Astrocyte of the cerebellum (primary cell): ENCODE measurements around the gene LNX2.

Source experiments
- DNase-seq: peaks from one replicate; pipeline ENCODE4 v3.0.0-alpha.2; 2011; ENCODE audit warnings: low read depth
- H3K4me3 ChIP-seq: 2 replicates; pipeline ENCODE4 v1.5.1; 2011; ENCODE audit warnings: mild to moderate bottlenecking, low read depth, low read length, moderate library complexity
- CTCF ChIP-seq: IDR thresholded peaks from 2 replicates; pipeline ENCODE4 v1.5.1; 2012; ENCODE audit warnings: low read length, low read depth, moderate library complexity, mild to moderate bottlenecking; ENCODE audit errors: missing control alignments
- in situ Hi-C: cut with HindIII; loops from 2 replicates; pipeline ENCODE4 v1.10.0; 2017; ENCODE audit warnings: low sequenced_read_pairs

Gene LNX2

DNA sequence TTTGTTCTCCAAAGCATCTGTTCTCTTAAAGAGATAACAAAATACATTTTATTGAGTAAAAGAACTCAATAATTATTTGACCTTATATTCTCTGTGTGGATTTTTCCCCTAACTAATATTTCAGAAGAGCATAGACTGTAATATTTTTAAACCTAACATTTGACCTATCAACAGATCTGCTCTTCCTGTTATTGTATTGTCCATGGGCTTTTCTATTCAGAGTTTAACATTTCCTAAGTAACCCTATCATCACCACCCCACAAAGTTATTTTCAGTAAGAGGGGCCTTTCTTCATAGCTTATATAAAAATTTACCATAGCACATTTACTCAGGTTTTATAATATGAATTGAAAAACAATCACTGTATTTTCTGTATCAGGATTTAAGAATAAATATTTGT is 18.9 kb upstream of the LNX2 start:
- no peak for TF ChIP-seq CTCF
- no peak for DNase-seq
- no peak overlapping the region for H3K4me3 ChIP-seq
- in situ Hi-C loops = no loop called here

GRCh38 chr13:27638521-27638920 is 18.2 kb upstream of the LNX2 start:
- DNase-seq = no peak
- no peak for TF ChIP-seq CTCF
- in situ Hi-C loops = no loop called here
- H3K4me3 ChIP-seq = no peak overlapping the region

DNA sequence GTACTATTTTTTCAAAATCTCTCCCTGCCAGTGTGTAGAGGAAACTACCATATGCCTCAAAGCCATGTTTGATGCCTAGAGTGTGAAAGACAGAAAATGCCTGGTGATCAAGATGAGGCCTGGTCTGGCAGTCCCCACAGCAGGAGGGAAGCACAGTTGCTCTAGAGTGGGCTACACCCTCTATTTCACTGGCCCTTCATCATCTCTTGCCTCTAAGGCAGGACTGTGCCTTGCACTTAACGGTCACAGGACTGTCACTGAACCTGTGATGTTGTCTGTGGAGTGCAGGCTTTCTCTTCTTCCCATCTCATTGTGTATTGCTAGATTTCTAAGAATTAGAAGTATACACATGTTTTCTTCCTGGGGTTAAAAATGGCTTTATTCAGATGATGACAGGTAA is 17.7 kb upstream of the LNX2 start:
- H3K4me3 ChIP-seq = no peak overlapping the region
- no peak for TF ChIP-seq CTCF
- in situ Hi-C loops = no loop called here
- no peak for DNase-seq

DNA sequence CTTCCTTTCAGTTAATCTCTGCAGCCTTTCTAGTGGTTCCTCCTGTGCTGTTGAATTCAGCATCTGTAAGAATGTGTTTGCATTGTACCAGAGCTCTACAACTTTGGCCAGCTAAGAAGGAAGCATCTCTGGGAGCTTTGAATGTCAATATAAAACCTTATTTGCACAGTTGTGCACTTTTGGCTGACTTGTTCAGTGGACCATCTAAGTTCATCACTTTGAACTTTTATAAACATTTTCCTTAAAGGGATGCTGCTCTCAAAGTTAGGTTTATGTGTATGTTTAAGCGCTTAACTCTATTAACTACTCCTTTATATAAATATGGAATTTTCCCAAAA is 16.9 kb upstream of the LNX2 start:
- H3K4me3 ChIP-seq = no peak overlapping the region
- no peak for DNase-seq
- TF ChIP-seq CTCF = no peak
- in situ Hi-C loops = no loop called here

DNA sequence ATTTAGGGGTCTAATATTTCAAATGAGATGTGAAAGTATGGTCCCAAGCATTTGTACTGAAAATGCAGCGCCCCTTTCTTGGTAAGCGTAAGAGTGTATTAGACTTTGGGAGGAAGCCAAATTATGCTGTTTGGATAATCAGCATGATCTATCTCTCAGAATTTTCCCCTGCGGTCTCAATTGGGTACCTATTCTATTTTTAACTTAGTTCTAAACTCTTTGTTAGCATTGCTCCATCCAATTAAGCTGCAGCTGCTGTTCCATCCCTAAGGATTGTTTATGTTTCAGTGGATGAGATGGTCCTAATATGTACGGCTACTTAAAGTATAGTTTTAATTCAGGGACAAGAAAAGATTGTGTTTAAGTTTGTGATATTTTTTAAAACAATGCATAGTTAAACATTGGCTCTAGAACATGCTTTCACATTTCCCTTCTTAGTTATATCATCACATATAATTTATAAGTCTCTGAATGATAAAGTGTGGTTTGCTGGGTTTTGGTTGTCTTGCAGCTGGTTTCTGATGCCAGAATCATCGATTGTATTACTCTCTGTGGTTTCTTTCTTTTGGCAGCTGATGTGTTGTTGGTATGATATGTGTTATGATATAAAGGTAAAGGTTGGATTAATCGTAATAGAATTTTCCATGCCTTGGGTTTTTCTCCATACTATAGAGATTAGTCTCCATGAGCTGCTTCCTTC is 16.4 kb upstream of the LNX2 start:
- DNase-seq = no peak
- no peak for TF ChIP-seq CTCF
- in situ Hi-C loops = no loop called here
- no peak overlapping the region for H3K4me3 ChIP-seq

GRCh38 chr13:27635266-27635665 is 14.9 kb upstream of the LNX2 start:
- no peak overlapping the region for H3K4me3 ChIP-seq
- in situ Hi-C loops = no loop called here
- no peak for TF ChIP-seq CTCF
- no peak for DNase-seq
